ENCODE data around the gene NPC1L1.

- TF ChIP-seq EZH2 (IDR thresholded peaks at IDR 0.05) (no peak), POLR2AphosphoS5 (IDR thresholded peaks at IDR 0.05; ENCODE audit: borderline replicate concordance, low read depth, low read length) (no peak)
Measured at GRCh38 chr7:44580945-44581878, 40.1 kb upstream of the NPC1L1 start.

Data from SK-N-MC (cell line).